GM19238 (cell line): ENCODE results near the gene BMPR2.

Experiments
- DNase-seq: peaks from one replicate; pipeline ENCODE4 v3.0.0; 2011; ENCODE audit warnings: low spot score; ENCODE audit not compliant: insufficient read length

BMPR2 gene

DNA sequence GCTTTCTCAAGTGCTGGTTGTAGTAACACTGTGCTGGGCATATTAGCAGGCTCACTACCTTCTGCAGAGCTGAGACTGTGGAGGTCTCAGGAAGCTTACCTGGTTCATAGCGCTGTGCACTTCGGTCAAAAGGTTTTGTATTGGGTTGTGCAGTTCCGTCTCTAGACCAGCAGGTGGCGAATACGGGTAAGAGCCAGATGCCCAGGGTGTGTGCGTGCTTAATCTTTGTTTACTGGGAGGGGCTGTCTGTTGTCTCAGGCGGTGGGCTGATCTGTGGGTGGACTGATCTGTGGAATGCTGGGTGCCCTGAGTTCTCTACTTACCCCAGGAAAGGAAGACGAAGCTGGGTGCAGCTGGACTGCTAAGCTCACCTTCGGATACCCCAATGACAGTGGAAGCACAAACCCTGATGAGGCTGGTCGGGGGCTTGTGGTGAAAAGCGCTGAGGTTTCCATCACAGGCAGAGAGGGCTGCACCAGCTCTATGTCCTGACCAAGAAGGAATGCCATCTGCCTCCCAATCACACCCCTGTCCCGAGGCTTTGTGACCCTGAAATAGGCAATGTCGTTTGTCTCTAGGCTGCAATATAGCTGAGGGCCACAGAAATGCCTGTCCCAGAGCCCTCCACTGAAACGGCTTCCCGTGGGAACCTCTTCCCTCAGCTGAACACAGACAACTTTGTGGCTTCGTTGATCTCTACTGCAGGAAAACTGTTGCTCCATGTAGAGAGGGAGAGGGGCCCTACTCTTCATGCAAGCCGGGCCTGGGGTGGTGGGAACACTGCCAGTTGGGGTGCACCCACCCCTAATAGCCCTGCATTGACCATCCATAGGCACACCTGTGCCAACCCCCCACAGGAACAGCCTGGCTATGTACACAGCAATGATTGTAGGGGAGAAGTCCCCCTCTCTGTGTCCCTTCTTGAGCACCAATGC lies 212.8 kb downstream of the BMPR2 start:
- DNase-seq: peak; percentile 57

DNA sequence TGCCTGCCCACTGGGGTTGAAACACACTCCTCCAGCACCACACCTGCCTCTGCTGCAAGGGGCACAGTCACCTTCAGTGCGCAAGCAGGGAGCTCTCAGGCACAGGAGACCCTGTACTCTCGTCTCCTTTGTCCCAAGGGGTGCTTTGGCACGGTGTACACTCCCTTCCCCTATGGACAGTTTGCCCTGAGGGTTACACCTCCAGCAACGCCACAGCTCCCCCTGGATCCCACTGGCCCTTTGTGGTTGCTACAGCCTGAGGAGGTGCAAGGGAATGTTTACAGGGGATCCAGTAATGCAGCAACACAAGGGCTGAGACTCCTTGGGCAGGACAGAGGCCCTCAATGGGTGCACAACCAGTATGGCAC lies 213.4 kb downstream of the BMPR2 start:
- no peak for DNase-seq

DNA sequence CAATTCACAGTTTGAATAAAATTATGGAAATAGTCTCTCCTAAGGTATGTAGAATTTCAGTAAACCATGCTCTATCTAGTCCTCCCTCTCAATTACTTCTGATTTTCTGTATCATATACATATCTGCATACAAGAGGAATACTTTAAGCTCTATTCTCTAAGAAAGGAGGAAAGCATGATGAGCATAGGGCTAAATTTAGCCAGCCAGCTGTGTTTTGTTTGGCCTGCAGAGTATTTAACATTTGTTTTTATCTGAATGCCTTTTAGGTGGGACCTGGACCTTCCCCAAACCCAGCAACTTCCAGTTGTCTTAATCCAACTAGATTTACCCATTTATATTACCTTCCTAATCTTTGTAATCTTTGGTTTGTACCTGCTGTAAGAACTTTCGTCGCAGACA lies 216.4 kb downstream of the BMPR2 start:
- DNase-seq: no peak

DNA sequence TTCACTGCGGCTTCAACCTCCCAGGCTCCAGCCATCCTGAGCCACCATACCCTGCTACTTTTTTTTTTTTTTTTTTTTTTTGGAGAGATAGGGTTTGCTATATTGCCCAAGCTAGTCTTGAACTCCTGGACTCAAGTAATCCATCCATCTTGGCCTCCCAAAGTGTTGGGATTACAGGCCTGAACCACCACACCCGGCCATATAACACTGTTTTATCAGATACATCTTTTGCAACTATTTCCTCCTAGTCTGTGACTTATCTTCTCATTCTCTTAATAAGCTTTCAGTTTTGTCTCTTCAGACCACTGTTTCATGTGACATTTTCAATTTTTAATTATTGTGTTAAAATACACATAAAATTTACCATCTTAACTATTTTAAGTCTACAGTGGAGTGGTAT lies 223.0 kb downstream of the BMPR2 start:
- no peak for DNase-seq

DNA sequence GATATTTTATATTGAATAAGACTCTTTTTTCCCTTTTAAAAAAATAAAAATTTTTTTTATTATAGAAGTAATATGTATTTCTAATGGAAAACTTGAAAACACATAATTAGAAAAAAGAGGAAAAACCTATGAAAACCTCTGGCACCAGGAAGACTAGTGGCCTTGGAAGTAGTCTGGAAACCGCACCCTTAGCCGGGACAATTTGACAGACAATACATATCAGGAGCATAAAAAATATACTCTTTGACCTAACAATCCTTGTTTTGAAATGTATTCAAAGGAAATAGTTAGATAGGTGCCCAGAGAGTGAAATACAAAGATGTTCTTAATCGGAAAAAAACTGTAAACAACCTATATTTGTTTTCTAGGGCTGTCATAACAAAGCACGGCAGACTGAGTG lies 223.8 kb downstream of the BMPR2 start:
- DNase-seq: no peak

DNA sequence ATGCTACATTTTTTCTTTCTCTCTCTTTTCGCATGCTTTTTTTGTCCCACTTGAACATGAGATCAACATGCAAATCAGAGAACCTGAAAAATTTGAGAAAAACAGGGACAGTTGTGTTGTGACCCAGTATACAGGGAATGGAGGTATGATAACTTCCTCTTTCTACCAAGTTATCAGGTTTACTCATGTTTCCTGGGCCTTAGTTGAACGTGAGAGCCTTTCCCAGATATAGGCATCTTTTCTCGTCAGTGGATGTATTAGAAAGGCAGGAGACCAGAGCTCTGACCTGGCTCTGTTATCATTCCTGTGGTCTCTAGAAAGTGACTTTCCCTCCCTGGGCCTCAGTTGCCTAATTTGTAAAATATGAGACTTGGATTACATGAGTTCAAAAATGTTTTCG lies 228.6 kb downstream of the BMPR2 start:
- DNase-seq: no peak

DNA sequence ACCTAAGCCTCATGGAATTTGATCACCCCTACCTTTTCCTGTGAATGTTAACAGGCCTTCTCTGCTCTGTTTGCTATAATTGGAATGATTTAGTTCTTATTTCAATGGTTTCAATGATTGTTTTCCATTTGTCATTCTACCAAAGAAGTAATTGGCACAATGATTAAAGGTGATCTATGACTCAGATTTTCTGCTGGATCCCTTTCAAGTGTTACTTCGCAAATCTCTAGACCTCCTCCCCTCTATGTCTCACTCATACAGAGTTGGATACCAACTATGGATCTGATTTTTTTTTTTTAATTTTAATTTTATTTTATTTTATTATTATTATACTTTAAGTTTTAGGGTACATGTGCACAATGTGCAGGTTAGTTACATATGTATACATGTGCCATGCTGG lies 229.0 kb downstream of the BMPR2 start:
- DNase-seq: no peak

DNA sequence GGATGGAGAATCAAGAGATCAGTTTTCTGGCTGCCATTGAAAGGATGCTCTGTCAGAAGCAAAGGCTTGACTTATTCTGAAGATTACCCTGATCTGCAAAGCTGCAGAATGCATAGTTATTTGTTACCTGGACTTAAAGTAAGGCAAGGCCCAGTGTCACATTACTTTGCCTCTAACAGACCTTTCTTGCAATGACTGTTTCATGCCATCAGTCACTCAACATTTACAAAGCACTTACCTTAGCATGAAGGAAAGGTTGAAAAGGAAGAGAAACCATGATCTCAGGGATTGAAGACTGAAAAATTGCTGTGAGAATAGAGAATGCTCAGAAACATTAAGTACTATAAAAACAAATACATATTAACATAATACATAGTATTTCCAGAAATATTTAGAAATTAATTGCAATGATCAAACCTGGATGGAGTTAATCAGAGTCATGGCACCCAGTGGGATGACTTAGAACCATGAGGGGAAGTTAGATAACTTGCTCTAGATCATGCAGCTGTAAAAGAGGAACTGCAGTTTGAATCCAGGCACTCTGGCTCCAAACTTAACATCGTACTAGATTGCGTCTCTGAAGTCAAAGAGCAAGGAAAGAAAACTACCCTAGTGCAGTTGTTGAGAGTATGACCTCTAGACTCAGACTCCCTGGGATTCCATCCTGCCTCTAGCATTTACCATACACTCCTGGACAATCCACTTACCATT lies 232.2 kb downstream of the BMPR2 start:
- no peak for DNase-seq

DNA sequence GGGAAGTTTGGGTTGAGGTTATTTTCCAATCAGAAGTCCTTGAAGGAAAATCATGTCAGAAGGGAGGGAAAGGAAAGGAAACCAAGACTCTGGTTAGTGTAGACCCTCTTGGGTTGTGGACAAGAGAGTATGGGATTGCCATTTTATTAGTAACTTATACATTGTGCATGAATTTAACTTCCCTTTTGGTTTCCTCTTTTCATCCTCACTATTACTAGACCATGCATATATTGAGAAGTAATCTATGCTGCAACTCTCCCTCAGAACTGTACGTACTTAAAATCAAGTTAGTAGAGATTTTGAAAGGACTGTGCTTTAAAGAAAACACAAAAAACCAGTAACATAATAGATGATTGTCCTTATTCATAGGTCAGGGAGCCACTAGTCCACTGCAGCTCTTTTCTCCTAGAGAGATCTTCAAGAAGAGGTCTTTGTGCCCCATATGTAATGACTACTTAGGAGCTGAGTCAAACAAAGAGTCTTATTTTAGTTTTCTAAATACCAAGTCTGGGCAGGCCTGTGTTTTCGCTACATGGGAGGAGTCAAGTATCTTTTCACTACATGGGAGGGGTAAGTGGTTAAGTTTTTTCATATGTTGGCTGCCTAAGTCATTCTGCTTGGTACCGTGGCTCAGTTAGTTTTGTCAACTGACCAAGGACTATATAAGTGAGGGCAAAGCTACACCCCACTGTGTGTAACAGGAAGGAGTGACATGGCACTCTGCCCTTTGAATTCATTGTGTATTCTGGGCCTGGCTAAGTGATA lies 233.4 kb downstream of the BMPR2 start:
- DNase-seq: peak; percentile 24

DNA sequence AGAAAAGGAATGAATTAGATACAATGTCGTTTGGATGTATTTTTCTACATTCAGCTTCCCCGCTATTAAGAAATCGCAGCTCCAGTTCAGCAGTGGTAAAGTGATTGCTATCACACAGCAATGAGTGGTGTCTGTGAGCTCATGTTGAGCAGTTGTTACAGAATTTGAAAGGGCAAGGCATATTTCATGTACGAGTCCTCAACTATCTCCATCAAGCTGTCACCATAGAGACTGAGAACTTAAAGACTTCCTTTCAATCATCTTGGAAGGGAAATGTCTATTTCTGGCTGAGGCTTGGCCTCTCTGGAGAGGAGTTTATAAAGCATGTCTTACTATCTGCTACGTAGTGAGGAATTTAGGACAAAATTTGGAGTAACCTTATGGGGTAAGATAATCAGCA lies 234.3 kb downstream of the BMPR2 start:
- no peak for DNase-seq

DNA sequence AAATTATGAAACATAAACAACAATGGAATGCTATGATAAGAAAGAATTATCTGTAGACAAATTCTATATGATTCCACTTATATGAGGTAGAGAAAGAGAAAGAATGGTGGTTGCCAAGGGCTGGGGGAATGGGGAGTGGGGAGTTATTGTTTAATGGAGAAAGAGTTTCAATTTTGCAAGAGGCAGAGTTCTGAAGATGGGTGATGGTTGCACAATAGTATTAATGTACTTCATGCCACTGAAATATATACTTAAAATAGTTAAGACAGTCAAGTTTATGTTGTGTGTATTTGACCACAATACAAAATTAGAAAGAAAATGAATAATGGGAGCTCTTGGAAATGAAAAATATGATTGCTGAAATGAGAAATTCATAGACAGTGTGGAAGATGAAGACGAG lies 236.0 kb downstream of the BMPR2 start:
- DNase-seq: no peak

DNA sequence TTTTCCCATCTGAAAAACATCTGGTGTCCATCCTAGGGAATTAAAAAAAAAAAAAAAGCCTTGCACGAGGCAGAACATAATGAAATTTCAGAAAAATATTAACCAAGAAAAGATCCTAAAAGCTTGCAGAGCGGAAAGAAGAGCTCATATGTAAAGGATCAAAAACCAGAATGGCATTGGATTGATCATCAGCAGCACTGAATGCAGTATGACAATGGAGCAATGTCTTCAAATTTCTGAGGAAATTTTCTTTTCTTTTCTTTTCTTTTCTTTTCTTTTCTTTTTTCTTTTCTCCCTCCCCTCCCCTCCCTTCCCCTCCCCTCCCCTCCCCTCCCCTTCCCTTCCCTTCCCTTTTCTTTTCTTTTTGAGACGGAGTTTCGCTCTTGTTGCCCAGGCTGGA lies 237.4 kb downstream of the BMPR2 start:
- DNase-seq: no peak
